WTC11 (cell line): Measurements from ENCODE around the gene DUSP11. TPM values are rescaled to one million over a fixed set of nuclear protein-coding genes. Genes with fewer than 3 reads are reported as not detected.
A peak's percentile ranks its signal among the peaks of the same experiment; 100 is the strongest.

ENCODE experiments used
- ATAC-seq: fragments of 200-7000 bp; cut with Tn5 transposase; 2 replicates; pipeline ENCODE4 v1.10.0; 2021; ENCODE audit warnings: mild to moderate bottlenecking, moderate library complexity
- CTCF ChIA-PET: fragments of 300-600 bp; sonication (Branson Sonifier 250); formaldehyde crosslinking; loops from one replicate; lab custom pipeline; 2021; ENCODE audit warnings: antibody characterized with exemption; lab: Charles Lee
- POLR2A ChIA-PET: fragments of 350-600 bp; sonication (Branson Sonifier 250); formaldehyde crosslinking; loops from one replicate; lab custom pipeline; 2021; ENCODE audit warnings: antibody characterized with exemption; lab: Charles Lee
- DNase-seq: peaks from one replicate; pipeline ENCODE4 v3.0.0; 2021; ENCODE audit warnings: low spot score
- H3K27ac Mint-ChIP-seq: 2 replicates; pipeline ENCODE4 v1.8.0; 2021; ENCODE audit warnings: mixed read lengths
- H3K27me3 Mint-ChIP-seq: 2 replicates; pipeline ENCODE4 v1.8.0; 2021; ENCODE audit warnings: low read depth, mild to moderate bottlenecking, moderate library complexity, mixed read lengths
- H3K36me3 Mint-ChIP-seq: 2 replicates; pipeline ENCODE4 v1.8.0; 2021; ENCODE audit warnings: mixed read lengths
- H3K4me1 Mint-ChIP-seq: 2 replicates; pipeline ENCODE4 v1.8.0; 2022; ENCODE audit warnings: mixed read lengths
- H3K4me3 Mint-ChIP-seq: 2 replicates; pipeline ENCODE4 v1.8.0; 2021; ENCODE audit warnings: mild to moderate bottlenecking, moderate library complexity, mixed read lengths
- H3K9me3 Mint-ChIP-seq: 2 replicates; pipeline ENCODE4 v1.8.0; 2021; ENCODE audit warnings: mixed read lengths
- CREM ChIP-seq: sonication (generic); formaldehyde crosslinking; IDR thresholded peaks from 2 replicates; pipeline ENCODE4 v1.8.1; 2022; ENCODE audit warnings: mild to moderate bottlenecking, missing genetic modification reagents, moderate library complexity
- ESRRA ChIP-seq: sonication (generic); formaldehyde crosslinking; IDR thresholded peaks from 2 replicates; pipeline ENCODE4 v1.8.1; 2022; ENCODE audit warnings: mild to moderate bottlenecking, missing genetic modification reagents, borderline replicate concordance
- ETV6 ChIP-seq: sonication (generic); formaldehyde crosslinking; IDR thresholded peaks from 2 replicates; pipeline ENCODE4 v1.8.1; 2022; ENCODE audit warnings: mild to moderate bottlenecking, missing genetic modification reagents
- FOXJ3 ChIP-seq: sonication (generic); formaldehyde crosslinking; IDR thresholded peaks from 2 replicates; pipeline ENCODE4 v1.9.0; 2021; ENCODE audit warnings: missing genetic modification reagents, mild to moderate bottlenecking, borderline replicate concordance
- GABPB1 ChIP-seq: sonication (generic); formaldehyde crosslinking; IDR thresholded peaks from 2 replicates; pipeline ENCODE4 v1.8.1; 2023; ENCODE audit warnings: mild to moderate bottlenecking, missing genetic modification reagents
- GTF2I ChIP-seq: fragments of 250-450 bp; sonication (Bioruptor Pico); conservative IDR thresholded peaks from 2 replicates; pipeline ENCODE4 v1.4.0; 2021; ENCODE audit warnings: mild to moderate bottlenecking
- NFYB ChIP-seq: sonication (generic); formaldehyde crosslinking; conservative IDR thresholded peaks from 2 replicates; pipeline ENCODE4 v1.8.0; 2022; ENCODE audit warnings: low read depth, missing genetic modification reagents
- NR2C2 ChIP-seq: sonication (generic); formaldehyde crosslinking; IDR thresholded peaks from 2 replicates; pipeline ENCODE4 v1.8.0; 2022; ENCODE audit warnings: mild to moderate bottlenecking, missing genetic modification reagents
- RELA ChIP-seq: sonication (generic); formaldehyde crosslinking; IDR thresholded peaks from 2 replicates; pipeline ENCODE4 v1.8.1; 2022; ENCODE audit warnings: missing genetic modification reagents, mild to moderate bottlenecking, borderline replicate concordance
- ZNF396 ChIP-seq: fragments of 250-450 bp; sonication (Bioruptor Pico); IDR thresholded peaks from 2 replicates; pipeline ENCODE4 v1.8.0; 2021; ENCODE audit warnings: mild to moderate bottlenecking, moderate library complexity, borderline replicate concordance
- ZNF423 ChIP-seq: fragments of 250-450 bp; sonication (Bioruptor Pico); IDR thresholded peaks from 2 replicates; pipeline ENCODE4 v2.1.2; 2022; ENCODE audit warnings: mild to moderate bottlenecking, moderate library complexity
- total RNA-seq: library from RNA; stranded (reverse); gene quantifications from 3 replicates; pipeline ENCODE4 v1.2.3, GENCODE V29; 2021
- TF ChIP-seq, protein P1 (sequence below): sonication (generic); formaldehyde crosslinking; IDR thresholded peaks from 2 replicates; pipeline ENCODE4 v1.8.1; 2022; ENCODE audit warnings: mild to moderate bottlenecking, moderate library complexity, missing genetic modification reagents
- TF ChIP-seq, protein P2 (sequence below): sonication (generic); formaldehyde crosslinking; conservative IDR thresholded peaks from 2 replicates; pipeline ENCODE4 v1.8.1; 2023; ENCODE audit warnings: mild to moderate bottlenecking, low read depth, missing genetic modification reagents, moderate library complexity
- TF ChIP-seq, protein P3 (sequence below): fragments of 250-450 bp; sonication (Bioruptor Pico); IDR thresholded peaks from 2 replicates; pipeline ENCODE4 v1.8.0; 2021; ENCODE audit warnings: mild to moderate bottlenecking
- TF ChIP-seq, protein P4 (sequence below): fragments of 250-450 bp; sonication (Bioruptor Pico); IDR thresholded peaks from 2 replicates; pipeline ENCODE4 v1.9.0; 2021; ENCODE audit warnings: mild to moderate bottlenecking
- TF ChIP-seq, protein P5 (sequence below): fragments of 250-450 bp; sonication (Bioruptor Pico); IDR thresholded peaks from 2 replicates; pipeline ENCODE4 v1.9.0; 2021; ENCODE audit warnings: mild to moderate bottlenecking, borderline replicate concordance
- TF ChIP-seq, protein P6 (sequence below): sonication (generic); formaldehyde crosslinking; IDR thresholded peaks from 2 replicates; pipeline ENCODE4 v1.8.1; 2023; ENCODE audit warnings: mild to moderate bottlenecking, missing genetic modification reagents, borderline replicate concordance

DUSP11 gene
- total RNA-seq, 1 experiment from 2014 or later = 16.8 TPM

DNA sequence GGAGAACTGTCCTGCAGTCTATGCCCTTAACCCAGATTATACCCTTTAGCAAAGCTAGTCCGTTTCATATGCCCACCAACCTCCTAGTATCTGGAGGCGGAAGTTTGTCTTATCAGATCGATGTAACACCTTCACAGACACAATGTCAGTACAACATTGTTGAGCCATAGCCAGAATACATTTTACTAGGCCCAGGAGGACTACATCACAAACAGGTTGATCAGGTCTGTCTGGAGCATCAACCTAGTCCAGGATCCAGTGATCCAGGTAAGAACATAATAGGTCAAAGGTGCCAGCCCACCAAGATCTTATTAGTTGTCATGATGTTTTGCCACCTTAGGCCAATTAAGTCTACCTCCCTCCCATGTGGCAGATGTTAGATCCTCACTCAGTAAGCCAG lies 40.8 kb downstream of the DUSP11 start (continued):
- TF ChIP-seq, protein P1, sequence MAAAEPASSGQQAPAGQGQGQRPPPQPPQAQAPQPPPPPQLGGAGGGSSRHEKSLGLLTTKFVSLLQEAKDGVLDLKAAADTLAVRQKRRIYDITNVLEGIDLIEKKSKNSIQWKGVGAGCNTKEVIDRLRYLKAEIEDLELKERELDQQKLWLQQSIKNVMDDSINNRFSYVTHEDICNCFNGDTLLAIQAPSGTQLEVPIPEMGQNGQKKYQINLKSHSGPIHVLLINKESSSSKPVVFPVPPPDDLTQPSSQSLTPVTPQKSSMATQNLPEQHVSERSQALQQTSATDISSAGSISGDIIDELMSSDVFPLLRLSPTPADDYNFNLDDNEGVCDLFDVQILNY = no peak
- TF ChIP-seq, protein P2, sequence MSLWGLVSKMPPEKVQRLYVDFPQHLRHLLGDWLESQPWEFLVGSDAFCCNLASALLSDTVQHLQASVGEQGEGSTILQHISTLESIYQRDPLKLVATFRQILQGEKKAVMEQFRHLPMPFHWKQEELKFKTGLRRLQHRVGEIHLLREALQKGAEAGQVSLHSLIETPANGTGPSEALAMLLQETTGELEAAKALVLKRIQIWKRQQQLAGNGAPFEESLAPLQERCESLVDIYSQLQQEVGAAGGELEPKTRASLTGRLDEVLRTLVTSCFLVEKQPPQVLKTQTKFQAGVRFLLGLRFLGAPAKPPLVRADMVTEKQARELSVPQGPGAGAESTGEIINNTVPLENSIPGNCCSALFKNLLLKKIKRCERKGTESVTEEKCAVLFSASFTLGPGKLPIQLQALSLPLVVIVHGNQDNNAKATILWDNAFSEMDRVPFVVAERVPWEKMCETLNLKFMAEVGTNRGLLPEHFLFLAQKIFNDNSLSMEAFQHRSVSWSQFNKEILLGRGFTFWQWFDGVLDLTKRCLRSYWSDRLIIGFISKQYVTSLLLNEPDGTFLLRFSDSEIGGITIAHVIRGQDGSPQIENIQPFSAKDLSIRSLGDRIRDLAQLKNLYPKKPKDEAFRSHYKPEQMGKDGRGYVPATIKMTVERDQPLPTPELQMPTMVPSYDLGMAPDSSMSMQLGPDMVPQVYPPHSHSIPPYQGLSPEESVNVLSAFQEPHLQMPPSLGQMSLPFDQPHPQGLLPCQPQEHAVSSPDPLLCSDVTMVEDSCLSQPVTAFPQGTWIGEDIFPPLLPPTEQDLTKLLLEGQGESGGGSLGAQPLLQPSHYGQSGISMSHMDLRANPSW (CRISPR knock-in tag) = no peak

DNA sequence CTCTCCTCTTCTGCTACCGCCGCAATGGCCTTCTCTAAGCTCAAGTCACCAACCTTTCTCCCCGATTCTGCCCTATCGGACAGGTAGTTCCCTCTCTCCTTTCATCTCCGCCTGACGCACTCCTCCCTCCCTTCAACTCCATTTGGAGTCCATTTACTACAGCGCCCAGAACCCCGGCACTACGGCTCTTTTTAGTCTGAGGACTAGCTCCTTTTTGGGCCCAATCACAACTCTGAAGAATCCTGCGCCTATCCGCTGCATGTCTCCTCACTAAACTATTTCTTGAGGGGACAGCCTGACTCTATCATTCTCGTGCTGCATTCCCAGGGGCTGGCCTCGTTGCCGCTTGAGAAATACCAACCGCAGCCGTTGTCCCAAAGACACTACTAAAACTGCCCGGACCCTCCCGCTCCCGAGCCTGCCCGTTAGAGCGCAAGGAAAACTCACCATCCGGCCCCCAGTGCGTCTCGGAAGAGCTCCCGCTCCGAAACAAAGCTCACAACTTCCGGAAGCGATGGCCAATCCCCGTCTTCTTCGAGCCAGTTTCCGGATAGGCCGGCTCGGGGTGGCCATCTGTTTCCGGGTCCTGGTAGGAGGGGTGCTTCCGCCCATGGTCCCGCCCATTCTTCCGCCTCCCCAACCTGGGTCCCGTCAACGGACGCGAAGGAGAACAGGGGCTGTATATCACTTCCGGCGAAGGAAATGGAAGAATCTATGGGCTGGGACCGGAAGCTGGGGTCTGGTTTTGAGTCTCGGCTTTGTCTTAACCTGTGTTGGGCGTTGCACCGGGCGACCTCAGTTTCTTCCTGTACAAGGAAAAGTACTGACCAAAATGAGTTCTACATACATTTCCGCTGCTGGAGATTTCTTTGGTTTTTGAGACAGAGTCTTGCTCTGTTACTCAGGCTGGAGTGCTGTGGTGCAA lies 42.8 kb downstream of the DUSP11 start, which contains the start of gene TPRKB:
TSS of gene TPRKB (minus strand) at position 491 of the 925 bp plus-strand sequence. CDS start 2,776 bp downstream, outside the sequence.
- H3K9me3 Mint-ChIP-seq = peaks cover 13% of the 10 kb centered on the region
- ATAC-seq = peak; percentile 98
- H3K4me3 Mint-ChIP-seq = peak within 1 kb of the TSS; percentile 99
- H3K27me3 Mint-ChIP-seq = peaks cover 49% of the 10 kb centered on the region
- H3K4me1 Mint-ChIP-seq = peaks cover 6% of the 10 kb centered on the region
- peak; percentile 90 for DNase-seq
- CTCF ChIA-PET = interaction anchor here (1.0 to 1.6 kb wide), 6 partner anchors 10 to 383 kb away, joined by 3 to 11 read pairs (median 5); partner anchors contain the start of gene STAMBP
- POLR2A ChIA-PET = interaction anchor here (1.0 kb wide), 1 partner anchor 34 kb away, joined by 3 read pairs; no protein-coding TSS in a partner anchor
- peaks cover 20% of the 10 kb centered on the region for H3K36me3 Mint-ChIP-seq
- H3K27ac Mint-ChIP-seq = peak within 1 kb of the TSS; percentile 81
- TF ChIP-seq RELA (CRISPR knock-in tag) (no peak), ETV6 (CRISPR knock-in tag) (peak; percentile 96), ESRRA (no peak), ZNF423 (peak; percentile 59; the same call in 1 of the 2 replicates), GABPB1 (peak; percentile 90), NR2C2 (CRISPR knock-in tag) (peak; percentile 82), CREM (peak; percentile 43; the same call in 1 of the 2 replicates), FOXJ3 (CRISPR knock-in tag) (peak; percentile 69; the same call in 1 of the 2 replicates), NFYB (CRISPR knock-in tag) (peak; percentile 57; the same call in 1 of the 2 replicates), ZNF396 (peak; percentile 87; the same call in 1 of the 2 replicates), GTF2I (CRISPR knock-in tag) (peak; percentile 33; the same call in 1 of the 2 replicates)
- TF ChIP-seq, protein P3, sequence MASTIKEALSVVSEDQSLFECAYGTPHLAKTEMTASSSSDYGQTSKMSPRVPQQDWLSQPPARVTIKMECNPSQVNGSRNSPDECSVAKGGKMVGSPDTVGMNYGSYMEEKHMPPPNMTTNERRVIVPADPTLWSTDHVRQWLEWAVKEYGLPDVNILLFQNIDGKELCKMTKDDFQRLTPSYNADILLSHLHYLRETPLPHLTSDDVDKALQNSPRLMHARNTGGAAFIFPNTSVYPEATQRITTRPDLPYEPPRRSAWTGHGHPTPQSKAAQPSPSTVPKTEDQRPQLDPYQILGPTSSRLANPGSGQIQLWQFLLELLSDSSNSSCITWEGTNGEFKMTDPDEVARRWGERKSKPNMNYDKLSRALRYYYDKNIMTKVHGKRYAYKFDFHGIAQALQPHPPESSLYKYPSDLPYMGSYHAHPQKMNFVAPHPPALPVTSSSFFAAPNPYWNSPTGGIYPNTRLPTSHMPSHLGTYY (CRISPR knock-in tag) = peak; percentile 5; the same call in 1 of the 2 replicates
- TF ChIP-seq, protein P4, sequence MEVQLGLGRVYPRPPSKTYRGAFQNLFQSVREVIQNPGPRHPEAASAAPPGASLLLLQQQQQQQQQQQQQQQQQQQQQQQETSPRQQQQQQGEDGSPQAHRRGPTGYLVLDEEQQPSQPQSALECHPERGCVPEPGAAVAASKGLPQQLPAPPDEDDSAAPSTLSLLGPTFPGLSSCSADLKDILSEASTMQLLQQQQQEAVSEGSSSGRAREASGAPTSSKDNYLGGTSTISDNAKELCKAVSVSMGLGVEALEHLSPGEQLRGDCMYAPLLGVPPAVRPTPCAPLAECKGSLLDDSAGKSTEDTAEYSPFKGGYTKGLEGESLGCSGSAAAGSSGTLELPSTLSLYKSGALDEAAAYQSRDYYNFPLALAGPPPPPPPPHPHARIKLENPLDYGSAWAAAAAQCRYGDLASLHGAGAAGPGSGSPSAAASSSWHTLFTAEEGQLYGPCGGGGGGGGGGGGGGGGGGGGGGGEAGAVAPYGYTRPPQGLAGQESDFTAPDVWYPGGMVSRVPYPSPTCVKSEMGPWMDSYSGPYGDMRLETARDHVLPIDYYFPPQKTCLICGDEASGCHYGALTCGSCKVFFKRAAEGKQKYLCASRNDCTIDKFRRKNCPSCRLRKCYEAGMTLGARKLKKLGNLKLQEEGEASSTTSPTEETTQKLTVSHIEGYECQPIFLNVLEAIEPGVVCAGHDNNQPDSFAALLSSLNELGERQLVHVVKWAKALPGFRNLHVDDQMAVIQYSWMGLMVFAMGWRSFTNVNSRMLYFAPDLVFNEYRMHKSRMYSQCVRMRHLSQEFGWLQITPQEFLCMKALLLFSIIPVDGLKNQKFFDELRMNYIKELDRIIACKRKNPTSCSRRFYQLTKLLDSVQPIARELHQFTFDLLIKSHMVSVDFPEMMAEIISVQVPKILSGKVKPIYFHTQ (CRISPR knock-in tag) = peak; percentile 48; the same call in 1 of the 2 replicates
- TF ChIP-seq, protein P5, sequence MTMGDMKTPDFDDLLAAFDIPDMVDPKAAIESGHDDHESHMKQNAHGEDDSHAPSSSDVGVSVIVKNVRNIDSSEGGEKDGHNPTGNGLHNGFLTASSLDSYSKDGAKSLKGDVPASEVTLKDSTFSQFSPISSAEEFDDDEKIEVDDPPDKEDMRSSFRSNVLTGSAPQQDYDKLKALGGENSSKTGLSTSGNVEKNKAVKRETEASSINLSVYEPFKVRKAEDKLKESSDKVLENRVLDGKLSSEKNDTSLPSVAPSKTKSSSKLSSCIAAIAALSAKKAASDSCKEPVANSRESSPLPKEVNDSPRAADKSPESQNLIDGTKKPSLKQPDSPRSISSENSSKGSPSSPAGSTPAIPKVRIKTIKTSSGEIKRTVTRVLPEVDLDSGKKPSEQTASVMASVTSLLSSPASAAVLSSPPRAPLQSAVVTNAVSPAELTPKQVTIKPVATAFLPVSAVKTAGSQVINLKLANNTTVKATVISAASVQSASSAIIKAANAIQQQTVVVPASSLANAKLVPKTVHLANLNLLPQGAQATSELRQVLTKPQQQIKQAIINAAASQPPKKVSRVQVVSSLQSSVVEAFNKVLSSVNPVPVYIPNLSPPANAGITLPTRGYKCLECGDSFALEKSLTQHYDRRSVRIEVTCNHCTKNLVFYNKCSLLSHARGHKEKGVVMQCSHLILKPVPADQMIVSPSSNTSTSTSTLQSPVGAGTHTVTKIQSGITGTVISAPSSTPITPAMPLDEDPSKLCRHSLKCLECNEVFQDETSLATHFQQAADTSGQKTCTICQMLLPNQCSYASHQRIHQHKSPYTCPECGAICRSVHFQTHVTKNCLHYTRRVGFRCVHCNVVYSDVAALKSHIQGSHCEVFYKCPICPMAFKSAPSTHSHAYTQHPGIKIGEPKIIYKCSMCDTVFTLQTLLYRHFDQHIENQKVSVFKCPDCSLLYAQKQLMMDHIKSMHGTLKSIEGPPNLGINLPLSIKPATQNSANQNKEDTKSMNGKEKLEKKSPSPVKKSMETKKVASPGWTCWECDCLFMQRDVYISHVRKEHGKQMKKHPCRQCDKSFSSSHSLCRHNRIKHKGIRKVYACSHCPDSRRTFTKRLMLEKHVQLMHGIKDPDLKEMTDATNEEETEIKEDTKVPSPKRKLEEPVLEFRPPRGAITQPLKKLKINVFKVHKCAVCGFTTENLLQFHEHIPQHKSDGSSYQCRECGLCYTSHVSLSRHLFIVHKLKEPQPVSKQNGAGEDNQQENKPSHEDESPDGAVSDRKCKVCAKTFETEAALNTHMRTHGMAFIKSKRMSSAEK = 0 out of 2 replicates have a peak, but pooled peaks have one; percentile 20
- TF ChIP-seq, protein P6, sequence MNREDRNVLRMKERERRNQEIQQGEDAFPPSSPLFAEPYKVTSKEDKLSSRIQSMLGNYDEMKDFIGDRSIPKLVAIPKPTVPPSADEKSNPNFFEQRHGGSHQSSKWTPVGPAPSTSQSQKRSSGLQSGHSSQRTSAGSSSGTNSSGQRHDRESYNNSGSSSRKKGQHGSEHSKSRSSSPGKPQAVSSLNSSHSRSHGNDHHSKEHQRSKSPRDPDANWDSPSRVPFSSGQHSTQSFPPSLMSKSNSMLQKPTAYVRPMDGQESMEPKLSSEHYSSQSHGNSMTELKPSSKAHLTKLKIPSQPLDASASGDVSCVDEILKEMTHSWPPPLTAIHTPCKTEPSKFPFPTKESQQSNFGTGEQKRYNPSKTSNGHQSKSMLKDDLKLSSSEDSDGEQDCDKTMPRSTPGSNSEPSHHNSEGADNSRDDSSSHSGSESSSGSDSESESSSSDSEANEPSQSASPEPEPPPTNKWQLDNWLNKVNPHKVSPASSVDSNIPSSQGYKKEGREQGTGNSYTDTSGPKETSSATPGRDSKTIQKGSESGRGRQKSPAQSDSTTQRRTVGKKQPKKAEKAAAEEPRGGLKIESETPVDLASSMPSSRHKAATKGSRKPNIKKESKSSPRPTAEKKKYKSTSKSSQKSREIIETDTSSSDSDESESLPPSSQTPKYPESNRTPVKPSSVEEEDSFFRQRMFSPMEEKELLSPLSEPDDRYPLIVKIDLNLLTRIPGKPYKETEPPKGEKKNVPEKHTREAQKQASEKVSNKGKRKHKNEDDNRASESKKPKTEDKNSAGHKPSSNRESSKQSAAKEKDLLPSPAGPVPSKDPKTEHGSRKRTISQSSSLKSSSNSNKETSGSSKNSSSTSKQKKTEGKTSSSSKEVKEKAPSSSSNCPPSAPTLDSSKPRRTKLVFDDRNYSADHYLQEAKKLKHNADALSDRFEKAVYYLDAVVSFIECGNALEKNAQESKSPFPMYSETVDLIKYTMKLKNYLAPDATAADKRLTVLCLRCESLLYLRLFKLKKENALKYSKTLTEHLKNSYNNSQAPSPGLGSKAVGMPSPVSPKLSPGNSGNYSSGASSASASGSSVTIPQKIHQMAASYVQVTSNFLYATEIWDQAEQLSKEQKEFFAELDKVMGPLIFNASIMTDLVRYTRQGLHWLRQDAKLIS (CRISPR knock-in tag) = 0 out of 2 replicates have a peak, but pooled peaks have one; percentile 21
